SKM-1 treated with dmso at 0.1 percent for 144 hours (cell line): Measurements from ENCODE around the gene DPP6.
"Not testable (repeated sequence)": the region's sequence is repeated elsewhere in the genome, so short reads cannot be mapped to it uniquely, and the experiment has no call there.

Source experiments
- DNase-seq: peaks from one replicate; lab custom pipeline; 2025; ENCODE audit not compliant: unreplicated experiment; lab: John Stamatoyannopoulos, UW

DPP6 gene

DNA sequence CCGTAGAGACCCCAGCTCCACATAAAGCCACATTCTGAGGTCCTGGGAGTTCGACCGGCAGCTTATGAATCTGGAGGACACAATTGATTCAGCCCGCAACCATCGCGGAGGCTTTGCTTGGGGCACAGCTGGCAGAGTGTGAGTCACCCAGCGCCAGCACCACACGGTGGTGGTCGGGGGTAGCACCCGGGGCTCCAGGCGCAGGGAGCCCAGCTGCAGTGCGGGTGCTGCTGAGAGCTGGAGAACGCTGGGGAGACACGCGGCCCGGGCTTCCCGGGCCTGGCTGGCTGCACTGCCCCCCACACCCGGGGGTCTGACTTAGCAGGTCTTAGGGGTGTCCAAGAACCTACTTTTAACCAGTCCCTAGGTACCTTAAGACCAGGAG is 862.8 kb downstream of the DPP6 start:
- DNase-seq: no peak

DNA sequence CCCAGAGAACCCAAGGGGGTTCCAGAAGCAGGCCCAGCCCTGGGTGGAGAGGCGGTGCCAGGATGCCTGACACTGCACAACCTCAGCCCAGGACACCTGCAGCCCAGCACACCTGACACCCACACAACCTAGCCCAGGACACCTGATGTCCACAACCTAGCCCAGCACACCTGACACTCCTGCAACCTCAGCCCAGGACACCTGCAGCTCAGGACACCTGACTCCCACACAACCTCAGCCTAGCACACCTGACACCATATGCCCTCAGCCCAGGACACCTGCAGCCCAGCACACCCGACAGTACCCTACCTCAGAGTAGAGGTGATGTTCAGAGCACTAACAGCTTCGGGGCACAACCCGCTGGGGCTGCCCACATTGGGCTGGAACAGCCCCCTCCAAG is 863.4 kb downstream of the DPP6 start:
- DNase-seq: no peak

DNA sequence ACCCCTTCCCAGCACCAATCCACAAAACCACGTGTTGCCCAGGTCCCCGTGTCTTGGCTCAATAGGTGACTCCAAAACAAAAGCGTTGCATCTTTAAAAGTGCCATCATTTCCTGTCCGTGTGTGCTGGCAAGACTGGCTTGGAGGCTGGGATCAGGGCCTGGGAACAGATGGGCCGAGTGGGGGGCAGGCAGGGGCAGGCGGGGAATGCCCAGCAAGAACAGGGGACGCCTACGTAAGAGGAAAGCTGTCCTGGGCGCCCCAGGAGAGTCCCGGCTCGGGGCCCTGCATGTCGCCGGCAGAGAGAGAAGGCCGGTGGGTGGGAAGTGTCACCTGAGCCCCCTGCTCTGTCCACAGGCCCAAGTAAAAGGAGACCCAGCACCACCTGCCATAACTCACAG is 864.2 kb downstream of the DPP6 start:
- no peak for DNase-seq

DNA sequence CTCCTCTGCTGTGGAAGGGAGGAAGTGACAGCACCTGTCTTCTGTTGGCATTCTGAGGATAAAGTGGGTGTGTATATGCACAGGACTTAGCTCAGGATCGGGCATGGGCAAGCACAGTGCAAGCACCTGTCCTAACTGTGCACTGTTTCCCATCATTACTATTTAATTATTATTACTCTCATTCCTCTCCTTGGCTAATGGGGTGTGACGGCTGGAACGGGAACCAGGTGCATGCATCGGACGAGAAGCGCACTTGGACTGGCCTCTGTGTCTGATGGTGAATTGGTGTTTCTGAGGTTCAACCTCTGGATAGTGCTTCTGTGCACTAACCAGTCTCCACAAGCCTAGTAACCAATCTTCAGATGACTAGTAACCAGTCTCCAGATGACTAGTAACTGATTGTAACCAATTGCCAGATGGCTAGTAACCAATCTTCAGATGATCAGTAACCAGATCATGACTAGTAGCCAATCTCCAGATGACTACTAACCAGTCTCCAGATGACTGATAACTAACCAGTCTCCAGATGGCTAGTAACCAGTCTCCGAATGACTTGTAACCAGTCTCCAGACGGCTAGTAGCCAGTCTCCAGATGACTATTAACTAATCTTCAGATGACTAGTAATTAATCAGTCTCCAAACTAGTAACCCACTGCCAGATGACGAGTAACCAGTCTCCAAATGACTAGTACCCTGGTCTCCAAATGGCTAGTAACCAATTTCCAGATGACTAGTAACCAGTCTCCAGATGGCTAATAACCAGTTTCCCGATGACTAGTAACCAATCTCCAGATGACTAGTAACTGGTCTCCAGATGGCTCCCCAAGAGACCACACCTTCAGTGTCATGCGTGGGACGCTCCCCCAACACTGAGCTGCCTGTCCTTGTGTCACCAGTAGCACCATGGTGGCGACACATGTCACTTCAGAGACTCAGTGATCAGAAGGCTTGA is 864.9 kb downstream of the DPP6 start:
- no peak for DNase-seq

DNA sequence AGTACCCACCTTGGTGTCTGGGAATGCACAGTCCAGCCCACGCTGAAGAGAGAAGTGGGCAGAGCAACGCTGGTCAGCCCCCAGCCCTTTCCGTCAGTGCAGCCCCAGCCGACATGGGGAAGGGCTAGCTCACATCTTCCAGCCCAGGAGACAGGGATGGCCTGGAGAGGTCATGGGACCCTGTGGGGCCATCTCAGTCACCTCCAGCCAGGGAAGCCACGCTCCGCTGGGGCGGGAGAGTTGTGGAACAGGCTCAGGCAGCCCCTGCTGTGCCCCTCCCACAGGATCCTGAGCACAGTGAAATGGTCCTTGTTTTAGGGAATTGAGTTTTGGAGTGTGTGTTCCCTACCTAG is 865.6 kb downstream of the DPP6 start:
- no peak for DNase-seq

DNA sequence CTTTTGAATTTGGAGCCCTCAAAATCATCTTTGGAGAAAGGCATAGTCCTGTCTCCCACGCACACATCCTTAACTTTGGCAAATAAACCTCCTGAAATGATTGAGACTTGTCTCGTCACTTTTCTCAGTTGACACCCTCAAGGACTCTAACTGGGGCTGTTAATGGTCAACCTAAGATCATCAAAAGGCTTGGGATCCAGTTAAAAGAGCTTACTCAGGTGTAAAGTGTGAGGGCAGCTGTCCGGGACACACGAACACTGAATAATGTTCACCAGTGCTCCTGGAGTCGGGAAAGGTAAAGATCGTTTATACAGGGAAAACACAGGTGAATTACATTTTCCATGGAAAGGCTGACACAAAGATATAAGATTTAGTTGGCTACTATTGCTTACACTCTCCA is 866.1 kb downstream of the DPP6 start:
- DNase-seq: no peak

DNA sequence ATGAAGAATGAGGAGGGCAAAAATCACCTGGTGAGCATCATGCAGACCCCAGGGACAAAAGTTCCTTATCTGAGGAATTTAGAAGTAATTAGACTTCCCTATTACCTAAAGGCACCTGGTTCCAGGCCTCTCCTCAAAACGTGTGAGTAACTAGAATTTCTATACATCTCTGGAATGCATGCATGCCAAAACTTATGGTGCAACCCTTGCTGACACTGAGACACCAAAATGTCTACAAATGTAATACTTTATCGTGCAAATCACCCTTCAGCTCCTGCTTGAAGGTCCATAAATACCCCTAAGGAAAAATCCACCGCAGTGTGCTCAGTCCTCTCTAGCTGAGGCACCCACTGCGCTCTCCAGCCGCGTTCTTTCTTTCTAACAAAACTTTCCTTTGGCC is 866.5 kb downstream of the DPP6 start:
- no peak for DNase-seq

DNA sequence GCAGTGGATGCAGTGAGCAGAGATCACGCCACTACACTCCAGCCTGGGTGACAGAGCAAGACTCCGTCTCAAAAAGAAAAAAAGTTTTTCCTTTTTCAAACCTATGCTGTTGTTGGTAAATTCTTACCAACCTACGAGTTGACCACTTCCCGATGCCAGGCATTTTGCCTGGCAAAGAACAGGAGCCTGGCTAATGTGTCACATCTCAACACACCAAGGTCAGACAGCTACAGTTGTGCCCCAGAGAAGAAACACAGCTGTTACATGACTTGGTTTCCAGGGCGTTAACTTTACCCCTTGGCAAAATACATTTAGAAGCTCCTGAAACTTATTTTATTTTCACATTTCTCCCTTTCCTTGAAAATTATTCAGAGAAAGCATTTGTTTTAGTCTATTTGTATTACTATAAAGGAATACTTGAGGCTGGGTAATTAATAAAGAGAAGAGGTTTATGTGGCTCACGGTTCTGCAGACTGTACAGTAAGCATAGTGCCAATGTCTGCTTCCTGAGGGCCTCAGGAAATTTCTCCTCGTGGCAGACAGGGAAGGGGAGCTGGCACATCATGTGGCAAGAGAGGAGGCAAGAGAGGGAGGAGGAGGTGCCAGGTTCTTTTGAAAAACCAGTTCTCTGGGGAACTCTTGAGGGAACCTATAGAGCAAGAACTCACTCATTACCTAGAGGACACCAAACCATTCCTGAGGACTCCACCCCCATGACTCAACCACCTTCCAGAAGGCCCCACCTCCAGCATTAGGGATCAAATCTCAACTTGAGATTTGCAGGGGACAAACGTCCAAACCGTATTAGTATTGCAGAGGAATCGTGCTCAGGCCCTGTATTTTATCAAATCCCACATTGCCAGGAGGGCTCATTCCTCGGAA is 867.4 kb downstream of the DPP6 start:
- no peak for DNase-seq

DNA sequence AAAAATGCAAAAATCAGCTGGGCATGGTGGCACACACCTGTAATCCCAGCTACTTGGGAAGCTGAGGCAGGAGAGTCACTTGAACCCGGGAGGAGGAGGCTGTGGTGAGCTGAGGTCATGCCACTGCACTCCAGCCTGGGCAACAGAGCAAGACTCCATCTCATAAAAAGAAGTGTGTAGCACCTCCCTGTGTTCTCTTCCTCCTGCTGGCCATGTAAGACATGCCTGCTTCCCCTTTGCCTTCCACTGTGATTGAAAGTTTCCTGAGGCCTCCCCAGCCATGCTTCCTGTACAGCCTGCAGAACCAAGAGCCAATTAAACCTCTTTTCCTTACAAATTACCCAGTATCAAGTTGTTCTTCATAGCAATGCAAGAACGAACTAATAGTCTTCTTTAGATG is 870.3 kb downstream of the DPP6 start:
- not testable (repeated sequence) for DNase-seq

DNA sequence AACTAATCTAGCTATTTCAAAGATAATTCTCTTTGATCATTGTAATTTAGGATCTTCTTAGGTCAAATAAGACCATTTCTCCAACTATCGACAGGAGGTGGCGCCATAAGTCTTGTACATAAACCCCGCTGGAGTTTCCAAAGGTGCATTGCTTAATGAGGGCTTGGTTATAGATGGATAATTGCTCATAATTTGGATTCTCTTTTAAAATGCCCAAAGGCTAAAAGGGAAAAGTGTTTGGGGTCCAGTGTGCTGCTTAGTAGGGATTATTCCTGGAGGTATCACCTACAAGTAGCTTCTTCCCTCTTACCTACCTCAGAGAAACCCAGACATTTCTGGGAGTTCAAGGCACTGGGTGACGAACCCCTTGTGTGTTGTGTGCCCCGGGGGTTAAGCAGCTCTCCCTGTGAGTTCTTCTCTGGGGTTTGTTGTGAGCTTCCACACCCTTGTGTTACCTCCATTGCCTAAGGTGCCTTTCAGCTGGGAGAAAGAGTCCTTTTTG is 875.5 kb downstream of the DPP6 start:
- DNase-seq: peak; percentile 45

DNA sequence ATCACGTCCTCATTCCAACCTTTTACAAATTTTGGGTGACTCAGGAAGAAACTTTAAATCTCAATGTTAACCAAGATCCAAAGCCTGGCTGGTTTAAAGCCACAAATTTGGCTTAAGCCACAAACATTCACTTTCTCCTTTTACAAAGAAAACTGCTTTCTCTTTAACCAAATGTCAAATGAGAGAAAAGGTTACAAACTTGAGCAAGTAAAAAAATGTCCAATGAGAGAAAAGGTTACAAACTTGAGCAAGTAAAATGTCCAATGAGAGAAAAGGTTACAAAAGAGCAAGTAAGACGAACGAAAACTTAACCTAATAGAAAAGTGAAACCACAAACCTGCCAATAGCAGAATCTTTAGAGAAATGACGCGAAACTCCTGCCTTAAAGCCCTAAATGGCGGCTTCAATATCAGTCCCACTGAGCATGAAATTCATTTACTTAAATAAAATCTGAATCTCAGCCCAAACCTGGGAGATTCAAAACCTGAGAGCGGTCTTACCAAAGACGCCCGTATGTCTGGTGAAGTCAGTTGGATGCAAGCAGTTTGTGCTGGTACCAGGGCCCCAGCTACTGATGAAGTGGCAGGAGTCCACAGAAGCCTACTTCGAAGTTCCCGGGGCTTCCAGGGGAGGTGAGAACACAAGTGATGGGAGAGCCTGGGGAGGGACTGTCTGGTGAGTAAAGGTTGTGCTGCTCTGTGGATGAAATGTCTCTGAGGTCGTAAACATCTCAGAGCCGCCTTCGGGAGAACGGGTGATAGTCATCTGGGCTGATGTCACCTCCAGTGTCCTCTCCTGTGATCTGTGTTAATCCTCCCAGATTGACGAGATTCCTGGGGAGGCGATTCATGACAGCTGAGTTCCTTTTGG is 876.2 kb downstream of the DPP6 start:
- peak; percentile 46 for DNase-seq

DNA sequence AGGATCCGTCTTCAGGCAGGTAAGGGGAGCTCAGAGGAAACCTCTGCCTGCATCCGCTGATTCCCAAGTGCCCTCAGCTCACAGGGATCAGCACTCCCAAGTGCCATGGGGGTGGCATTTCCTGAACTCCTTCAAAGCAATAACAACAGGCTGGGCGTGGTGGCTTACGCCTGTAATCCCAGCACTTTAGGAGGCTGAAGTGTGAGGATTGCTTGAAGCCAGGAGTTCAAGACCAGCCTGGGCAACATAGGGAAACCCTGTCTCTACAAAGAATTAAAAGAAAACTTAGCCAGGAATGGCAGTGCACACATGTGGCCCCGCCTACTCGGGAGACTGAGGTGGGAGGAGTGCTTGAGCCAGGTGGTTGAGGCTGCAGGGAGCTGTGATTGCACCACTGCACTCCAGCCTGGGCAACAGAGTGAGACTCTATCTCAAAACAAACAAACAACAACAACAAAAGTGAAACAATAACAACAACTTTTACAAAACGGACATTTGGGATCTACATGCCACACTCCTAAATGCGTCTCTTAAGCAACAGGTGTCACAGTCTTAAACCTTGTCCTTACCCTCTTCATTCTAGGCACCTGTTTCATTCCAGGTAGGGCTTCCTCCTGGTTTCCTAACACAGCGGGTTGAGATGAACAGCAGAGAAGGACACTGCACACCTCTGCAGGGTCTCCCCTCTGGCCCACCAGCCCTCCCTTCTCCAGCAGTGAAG is 877.0 kb downstream of the DPP6 start:
- DNase-seq: no peak

DNA sequence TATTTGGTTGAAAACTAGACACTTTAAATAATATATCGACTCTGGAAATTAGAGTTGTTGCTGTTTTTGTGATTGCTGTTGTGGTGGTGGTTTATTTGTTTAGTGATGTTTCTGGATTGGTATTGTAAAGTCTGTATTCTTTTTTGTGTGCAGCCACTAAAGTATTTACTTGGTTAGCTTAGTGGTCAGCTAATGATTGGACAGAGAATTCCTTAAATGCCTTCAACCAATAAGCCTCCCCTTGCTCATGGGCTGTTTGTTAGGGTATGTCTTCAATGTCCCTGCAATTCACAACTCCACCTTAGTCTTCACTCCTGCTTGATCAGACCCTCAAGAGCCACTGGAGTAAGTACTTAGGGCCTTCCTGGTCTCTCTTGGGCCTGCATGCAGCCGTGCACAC is 879.7 kb downstream of the DPP6 start:
- DNase-seq: no peak

DNA sequence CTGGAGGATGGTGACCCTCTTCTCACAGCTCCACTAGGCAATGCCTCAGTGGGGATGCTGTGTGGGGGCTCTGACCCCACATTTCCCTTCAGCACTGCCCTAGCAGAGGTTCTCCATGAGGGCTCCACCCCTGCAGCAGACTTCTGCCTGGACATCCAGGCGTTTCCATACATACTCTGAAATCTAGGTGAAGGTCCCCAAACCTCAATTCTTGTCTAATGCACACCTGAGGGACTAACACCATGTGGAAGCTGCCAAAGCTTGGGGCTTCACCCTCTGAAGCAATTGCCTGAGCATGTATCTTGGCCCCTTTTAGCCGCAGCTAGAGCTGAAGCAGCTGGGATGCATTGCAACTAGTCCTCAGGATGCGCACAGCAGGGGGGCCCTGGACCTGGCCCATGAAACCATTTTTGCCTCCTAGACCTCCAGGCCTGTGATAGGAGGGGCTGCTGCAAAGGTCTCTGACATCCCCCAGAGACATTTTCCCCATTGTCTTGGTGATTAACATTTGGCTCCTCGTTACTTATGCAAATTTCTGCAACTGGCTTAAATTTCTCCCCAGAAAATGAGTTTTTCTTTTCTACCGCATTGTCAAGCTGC is 882.3 kb downstream of the DPP6 start:
- not testable (repeated sequence) for DNase-seq

DNA sequence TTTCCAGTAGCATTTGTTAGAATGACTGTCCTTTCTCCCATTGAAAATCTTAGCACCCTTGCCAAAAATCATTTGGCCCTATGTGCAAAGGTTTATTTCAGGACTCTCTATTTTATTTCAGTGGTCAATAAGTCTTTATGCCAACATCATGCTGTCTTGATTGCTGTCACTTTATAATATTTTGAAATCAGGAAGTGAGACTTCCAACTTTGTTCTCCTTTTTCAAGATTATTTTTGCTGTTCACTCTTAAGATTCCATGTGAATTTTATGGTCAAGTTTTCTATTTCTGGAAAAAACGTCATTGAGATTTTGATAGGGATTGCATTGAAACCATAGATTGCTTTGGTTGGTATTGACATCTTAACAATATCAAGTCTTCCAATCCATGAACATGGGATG is 885.6 kb downstream of the DPP6 start:
- DNase-seq: no peak

DNA sequence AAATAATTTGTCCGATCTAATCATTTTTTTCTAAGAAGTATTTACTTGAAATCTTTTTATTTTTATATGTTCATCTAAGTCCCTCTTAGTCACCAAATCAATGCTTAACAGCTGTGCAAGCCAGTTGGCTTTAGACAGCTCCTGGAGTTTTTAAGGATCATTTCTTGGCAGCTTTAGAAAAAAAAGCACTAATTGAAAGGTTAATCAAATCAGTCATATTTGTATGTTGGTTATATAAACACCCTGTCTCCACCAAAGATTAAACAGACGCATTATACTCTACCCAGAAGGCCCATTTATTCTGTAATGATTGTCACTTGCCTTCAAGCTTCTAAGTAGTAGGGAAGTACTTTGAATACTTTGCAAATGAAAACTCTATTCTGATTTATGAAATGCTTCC is 890.5 kb downstream of the DPP6 start:
- DNase-seq: no peak
